Measurements from ENCODE around the gene SETD1A. TPM values are rescaled to one million over a fixed set of nuclear protein-coding genes. Genes with fewer than 3 reads are reported as not detected.
A peak's percentile ranks its signal among the peaks of the same experiment; 100 is the strongest.

Gene SETD1A
- total and polyA plus RNA-seq, 9 of the 15 experiments (the other 6 are each of a cell fraction or from before 2014, with no cell fraction given) = 0.08 to 36.0 (median 4.2) TPM

GRCh38 chr16:30985401-30986128, 28.0 kb downstream of the SETD1A start (continued):
- TF ChIP-seq FOXA1 (IDR thresholded peaks at IDR 0.05; ENCODE audit: borderline replicate concordance) (no peak), PKNOX1 (IDR thresholded peaks at IDR 0.05) (no peak), SMAD1 (IDR thresholded peaks at IDR 0.05; ENCODE audit: low read depth, low read length, partially characterized antibody) (no peak), E2F6 (IDR thresholded peaks at IDR 0.05; ENCODE audit: borderline replicate concordance in 1 of 2, extremely low read depth in 1 of 2, insufficient read depth in 1 of 2, insufficient read length in 1 of 2, low read depth in 1 of 2, low read length in 1 of 2, poor library complexity in 1 of 2, severe bottlenecking in 1 of 2) (peak in 1 of 2 experiments; percentile 13), ZHX1 (conservative IDR thresholded peaks at IDR 0.05; ENCODE audit: low read length) (no peak), NCOA2 (IDR thresholded peaks at IDR 0.05; ENCODE audit: partially characterized antibody in 2 of 2) (no peak), SMARCA5 (IDR thresholded peaks at IDR 0.05) (0 out of 2 replicates have a peak, but pooled peaks have one; percentile 38), ETS2 (tag; IDR thresholded peaks at IDR 0.05; ENCODE audit: borderline replicate concordance, poor library complexity, severe bottlenecking) (no peak), ZNF699 (CRISPR knock-in tag; IDR thresholded peaks at IDR 0.05; ENCODE audit: insufficient replicate concordance) (no peak), CBFA2T3 (IDR thresholded peaks at IDR 0.05) (no peak), MLX (CRISPR knock-in tag; conservative IDR thresholded peaks at IDR 0.05) (no peak), ARID4B (CRISPR knock-in tag; IDR thresholded peaks at IDR 0.05) (no peak), NCOA6 (IDR thresholded peaks at IDR 0.05) (no peak)
